Stimulated activated CD4-positive, alpha-beta T cell treated with anti-CD3 and anti-CD28 coated beads, TNF-alpha, amount 100 ng/mL, for 48 hours (primary cell): ENCODE measurements around the gene SGF29.
"Not testable (repeated sequence)": the region's sequence is repeated elsewhere in the genome, so short reads cannot be mapped to it uniquely, and the experiment has no call there.

ENCODE experiments used
- DNase-seq, 3 donors: peaks; one replicate each; pipeline ENCODE4 v3.0.0-alpha.2; 2020; ENCODE audit warnings: low read depth in 3 of 3

Gene SGF29

GRCh38 chr16:28563218-28563617 lies 9.5 kb downstream of the SGF29 start:
- no peak for DNase-seq

- DNase-seq = not testable (repeated sequence)
Observed at GRCh38 chr16:28566233-28566925, 12.7 kb downstream of the SGF29 start.

- no peak for DNase-seq
Observed at GRCh38 chr16:28567292-28567691, 13.6 kb downstream of the SGF29 start.

GRCh38 chr16:28569021-28569420 lies 15.3 kb downstream of the SGF29 start:
- no peak for DNase-seq

GRCh38 chr16:28569968-28570752 lies 16.4 kb downstream of the SGF29 start:
- no peak for DNase-seq

GRCh38 chr16:28572696-28573510 lies 19.2 kb downstream of the SGF29 start:
- no peak for DNase-seq

GRCh38 chr16:28573738-28574718 lies 20.3 kb downstream of the SGF29 start:
- no peak for DNase-seq

GRCh38 chr16:28574925-28575324 lies 21.2 kb downstream of the SGF29 start:
- DNase-seq = no peak

GRCh38 chr16:28575446-28576109 lies 21.9 kb downstream of the SGF29 start:
- no peak for DNase-seq

GRCh38 chr16:28580726-28581315 lies 27.1 kb downstream of the SGF29 start:
- DNase-seq = no peak

- DNase-seq = no peak
Observed at GRCh38 chr16:28585674-28586073, 32.0 kb downstream of the SGF29 start.

- DNase-seq = no peak
Observed at GRCh38 chr16:28586466-28586865, 32.7 kb downstream of the SGF29 start.

- no peak for DNase-seq
Observed at GRCh38 chr16:28587386-28587785, 33.7 kb downstream of the SGF29 start.

GRCh38 chr16:28589069-28589468 lies 35.3 kb downstream of the SGF29 start:
- no peak for DNase-seq

- DNase-seq = no peak
Observed at GRCh38 chr16:28589930-28590329, 36.2 kb downstream of the SGF29 start.

- DNase-seq = no peak
Observed at GRCh38 chr16:28590384-28591340, 36.9 kb downstream of the SGF29 start.

- DNase-seq = no peak
Observed at GRCh38 chr16:28591355-28591754, 37.6 kb downstream of the SGF29 start.

GRCh38 chr16:28592511-28592910 lies 38.8 kb downstream of the SGF29 start:
- DNase-seq = no peak

GRCh38 chr16:28592979-28593553 lies 39.3 kb downstream of the SGF29 start:
- no peak for DNase-seq
